Adipocyte (in vitro differentiated cells): Measurements from ENCODE around the gene ST3GAL2.

ENCODE experiments used
- DNase-seq: peaks from one replicate; pipeline ENCODE4 v3.0.0-alpha.2; 2015; ENCODE audit warnings: low read depth
- H3K27me3 ChIP-seq: replicated peaks from 2 replicates; pipeline ENCODE4 v1.7.0; 2013; ENCODE audit warnings: mild to moderate bottlenecking, low read length, moderate library complexity; ENCODE audit not compliant: control insufficient read depth, insufficient read depth
- H3K36me3 ChIP-seq: 2 replicates; pipeline ENCODE4 v1.7.0; 2013; ENCODE audit warnings: low read length, mild to moderate bottlenecking, moderate library complexity; ENCODE audit not compliant: control insufficient read depth, insufficient read depth, severe bottlenecking
- H3K4me1 ChIP-seq: 2 replicates; pipeline ENCODE4 v1.7.0; 2013; ENCODE audit warnings: mild to moderate bottlenecking, low read length, moderate library complexity; ENCODE audit not compliant: control insufficient read depth, insufficient read depth
- H3K4me3 ChIP-seq: 2 replicates; pipeline ENCODE4 v1.7.0; 2013; ENCODE audit warnings: mild to moderate bottlenecking, low read length, moderate library complexity
- H3K9ac ChIP-seq: 2 replicates; pipeline ENCODE4 v1.7.0; 2013; ENCODE audit warnings: mild to moderate bottlenecking, low read length, moderate library complexity
- H3K9me3 ChIP-seq: 2 replicates; pipeline ENCODE4 v1.7.0; 2013; ENCODE audit warnings: mild to moderate bottlenecking, low read length, moderate library complexity; ENCODE audit not compliant: control insufficient read depth

Gene ST3GAL2

GRCh38 chr16:70402916-70403659, 35.8 kb downstream of the ST3GAL2 start:
- Histone ChIP-seq H3K4me3 (no peak overlapping the region), H3K9me3 (no peaks in the 10 kb centered on the region), H3K27me3 (no peaks in the 10 kb centered on the region), H3K4me1 (peaks cover 4% of the 10 kb centered on the region), H3K36me3 (peaks cover 11% of the 10 kb centered on the region), H3K9ac (no peak overlapping the region)
- peak; percentile 82 for DNase-seq

- peaks cover 4% of the 10 kb centered on the region for H3K4me1 ChIP-seq
- no peak for DNase-seq
- no peak overlapping the region for H3K4me3 ChIP-seq
- no peak overlapping the region for H3K9ac ChIP-seq
- H3K27me3 ChIP-seq: no peaks in the 10 kb centered on the region
- H3K36me3 ChIP-seq: peaks cover 14% of the 10 kb centered on the region
- H3K9me3 ChIP-seq: no peaks in the 10 kb centered on the region
Observed at GRCh38 chr16:70399951-70400350, 38.9 kb downstream of the ST3GAL2 start.

- Histone ChIP-seq H3K4me1 (peaks cover 2% of the 10 kb centered on the region), H3K27me3 (no peaks in the 10 kb centered on the region), H3K9me3 (no peaks in the 10 kb centered on the region), H3K9ac (no peak overlapping the region), H3K4me3 (no peak overlapping the region), H3K36me3 (peaks cover 14% of the 10 kb centered on the region)
- no peak for DNase-seq
Observed at GRCh38 chr16:70399381-70399780, 39.5 kb downstream of the ST3GAL2 start.

- H3K4me3 ChIP-seq: no peak overlapping the region
- no peak overlapping the region for H3K9ac ChIP-seq
- H3K4me1 ChIP-seq: no peaks in the 10 kb centered on the region
- H3K36me3 ChIP-seq: peaks cover 14% of the 10 kb centered on the region
- no peak for DNase-seq
- H3K27me3 ChIP-seq: no peaks in the 10 kb centered on the region
- H3K9me3 ChIP-seq: no peaks in the 10 kb centered on the region
Observed at GRCh38 chr16:70398177-70398743, 40.6 kb downstream of the ST3GAL2 start.

GRCh38 chr16:70396246-70396904, 42.5 kb downstream of the ST3GAL2 start:
- Histone ChIP-seq H3K36me3 (peaks cover 14% of the 10 kb centered on the region), H3K27me3 (no peaks in the 10 kb centered on the region), H3K9me3 (no peaks in the 10 kb centered on the region), H3K9ac (no peak overlapping the region), H3K4me3 (no peak overlapping the region), H3K4me1 (peaks cover 9% of the 10 kb centered on the region)
- no peak for DNase-seq

- Histone ChIP-seq H3K4me3 (no peak overlapping the region), H3K36me3 (peaks cover 14% of the 10 kb centered on the region), H3K9ac (no peak overlapping the region), H3K27me3 (no peaks in the 10 kb centered on the region), H3K9me3 (no peaks in the 10 kb centered on the region), H3K4me1 (peaks cover 9% of the 10 kb centered on the region)
- DNase-seq: peak; percentile 41
Observed at GRCh38 chr16:70395345-70395901, 43.5 kb downstream of the ST3GAL2 start.

- H3K9ac ChIP-seq: no peak overlapping the region
- peaks cover 10% of the 10 kb centered on the region for H3K36me3 ChIP-seq
- DNase-seq: no peak
- H3K9me3 ChIP-seq: no peaks in the 10 kb centered on the region
- H3K27me3 ChIP-seq: no peaks in the 10 kb centered on the region
- H3K4me1 ChIP-seq: peaks cover 9% of the 10 kb centered on the region
- H3K4me3 ChIP-seq: no peak overlapping the region
Observed at GRCh38 chr16:70394853-70395252, 44.0 kb downstream of the ST3GAL2 start.

- Histone ChIP-seq H3K9ac (no peak overlapping the region), H3K9me3 (no peaks in the 10 kb centered on the region), H3K27me3 (no peaks in the 10 kb centered on the region), H3K4me3 (no peak overlapping the region), H3K4me1 (peaks cover 9% of the 10 kb centered on the region), H3K36me3 (peaks cover 9% of the 10 kb centered on the region)
- no peak for DNase-seq
Observed at GRCh38 chr16:70393662-70394061, 45.2 kb downstream of the ST3GAL2 start.

- no peak for DNase-seq
- no peaks in the 10 kb centered on the region for H3K9me3 ChIP-seq
- H3K36me3 ChIP-seq: peaks cover 7% of the 10 kb centered on the region
- H3K4me1 ChIP-seq: peaks cover 9% of the 10 kb centered on the region
- no peak overlapping the region for H3K4me3 ChIP-seq
- no peaks in the 10 kb centered on the region for H3K27me3 ChIP-seq
- no peak overlapping the region for H3K9ac ChIP-seq
Observed at GRCh38 chr16:70392606-70393005, 46.3 kb downstream of the ST3GAL2 start.

- DNase-seq: peak; percentile 64
- no peak overlapping the region for H3K9ac ChIP-seq
- H3K4me1 ChIP-seq: peaks cover 9% of the 10 kb centered on the region
- H3K36me3 ChIP-seq: peaks cover 7% of the 10 kb centered on the region
- no peak overlapping the region for H3K4me3 ChIP-seq
- H3K9me3 ChIP-seq: no peaks in the 10 kb centered on the region
- no peaks in the 10 kb centered on the region for H3K27me3 ChIP-seq
Observed at GRCh38 chr16:70391881-70392481, 46.9 kb downstream of the ST3GAL2 start.

GRCh38 chr16:70391446-70391845, 47.5 kb downstream of the ST3GAL2 start:
- DNase-seq: no peak
- no peaks in the 10 kb centered on the region for H3K9me3 ChIP-seq
- H3K4me3 ChIP-seq: no peak overlapping the region
- H3K36me3 ChIP-seq: peaks cover 7% of the 10 kb centered on the region
- H3K4me1 ChIP-seq: peaks cover 9% of the 10 kb centered on the region
- H3K9ac ChIP-seq: no peak overlapping the region
- H3K27me3 ChIP-seq: no peaks in the 10 kb centered on the region
